SK-N-SH (cell line): ENCODE results near the gene ISCA2. TPM values are rescaled to one million over a fixed set of nuclear protein-coding genes. Genes with fewer than 3 reads are reported as not detected.
"Not testable (repeated sequence)": the region's sequence is repeated elsewhere in the genome, so short reads cannot be mapped to it uniquely, and the experiment has no call there.

ENCODE experiments used
- CTCF ChIA-PET: fragments of 300-600, 350-600 bp; formaldehyde crosslinking; extraction: SDS; loops from one replicate; lab custom pipeline; 2021; lab: Yijun Ruan, JAX
- POLR2A ChIA-PET: fragments of 350-600 bp; sonication (Branson Sonifier 250); formaldehyde crosslinking; extraction: SDS; loops from one replicate; lab custom pipeline; 2020; ENCODE audit warnings: antibody characterized with exemption, inconsistent platforms; lab: Yijun Ruan, JAX
- DNase-seq: peaks from one replicate; pipeline ENCODE4 v3.0.0; 2012
- H2AFZ ChIP-seq: fragments of 200-600 bp; sonication (generic); 2 replicates; pipeline ENCODE4 v1.8.1; 2016; ENCODE audit warnings: antibody characterized with exemption, mild to moderate bottlenecking, low read depth
- H3F3A ChIP-seq: fragments of 200-600 bp; sonication (generic); replicated peaks from 2 replicates; pipeline ENCODE3; 2016; ENCODE audit warnings: antibody characterized with exemption, mild to moderate bottlenecking; ENCODE audit not compliant: insufficient read depth
- H3K27ac ChIP-seq, 2 experiments: fragments of 200-500 bp in 1 of 2; fragments of 200-600 bp in 1 of 2; sonication (Bioruptor generic) in 1 of 2; sonication (generic), shearing (Covaris generic) in 1 of 2; 2 replicates each; pipeline versions ENCODE4 v1.5.1 to v1.6.1; 2014 to 2016; ENCODE audit warnings: low read depth in 2 of 2, inconsistent platforms in 1 of 2, low read length in 1 of 2, mild to moderate bottlenecking in 1 of 2, mixed read lengths in 1 of 2
- H3K27me3 ChIP-seq: fragments of 200-600 bp; sonication (generic), shearing (Covaris generic); 2 replicates; pipeline ENCODE4 v1.6.1; 2016; ENCODE audit warnings: mixed run types; ENCODE audit not compliant: insufficient read depth
- H3K36me3 ChIP-seq, 2 experiments: fragments of 200-500 bp in 1 of 2; fragments of 200-600 bp in 1 of 2; sonication (Bioruptor generic) in 1 of 2; sonication (generic) in 1 of 2; replicated peaks in 1 of 2; 2 replicates each; pipeline versions ENCODE3 to v1.5.1; 2014 to 2016; ENCODE audit warnings: low read length in 1 of 2, mild to moderate bottlenecking in 1 of 2; ENCODE audit not compliant: insufficient read depth in 2 of 2, control insufficient read depth in 1 of 2
- H3K4me1 ChIP-seq, 2 experiments: fragments of 200-500 bp in 1 of 2; fragments of 200-600 bp in 1 of 2; sonication (Bioruptor generic) in 1 of 2; sonication (generic), shearing (Covaris generic) in 1 of 2; 2 replicates each; pipeline versions ENCODE4 v1.5.1 to v1.6.1; 2014 to 2016; ENCODE audit warnings: low read depth in 1 of 2, low read length in 1 of 2, mixed run types in 1 of 2; ENCODE audit not compliant: insufficient read depth in 2 of 2, control insufficient read depth in 1 of 2
- H3K4me2 ChIP-seq: fragments of 200-600 bp; sonication (generic), shearing (Covaris generic); 2 replicates; pipeline ENCODE4 v1.6.1; 2017; ENCODE audit warnings: mixed run types
- H3K4me3 ChIP-seq, 2 experiments: fragments of 200-500 bp in 1 of 2; fragments of 200-600 bp in 1 of 2; sonication (Bioruptor generic) in 1 of 2; sonication (generic), shearing (Covaris generic) in 1 of 2; 2 replicates each; pipeline versions ENCODE4 v1.5.1 to v1.8.1; 2014 to 2016; ENCODE audit warnings: low read depth in 2 of 2, inconsistent platforms in 1 of 2, low read length in 1 of 2, mild to moderate bottlenecking in 1 of 2, mixed read lengths in 1 of 2, moderate library complexity in 1 of 2
- H3K79me2 ChIP-seq: fragments of 200-600 bp; sonication (generic); 2 replicates; pipeline ENCODE4 v1.8.1; 2017; ENCODE audit warnings: mild to moderate bottlenecking; ENCODE audit not compliant: insufficient read depth
- H3K9ac ChIP-seq: fragments of 200-600 bp; sonication (generic); 2 replicates; pipeline ENCODE4 v1.6.1; 2017; ENCODE audit warnings: mixed run types
- H3K9me2 ChIP-seq: fragments of 200-600 bp; sonication (generic); 2 replicates; pipeline ENCODE4 v1.6.1; 2017; ENCODE audit warnings: mixed run types
- H3K9me3 ChIP-seq: fragments of 200-600 bp; sonication (generic); 2 replicates; pipeline ENCODE4 v1.6.1; 2017; ENCODE audit warnings: mixed run types, mild to moderate bottlenecking, moderate library complexity
- H4K20me1 ChIP-seq: fragments of 200-600 bp; sonication (generic); 2 replicates; pipeline ENCODE4 v1.6.1; 2017; ENCODE audit warnings: mild to moderate bottlenecking, mixed run types; ENCODE audit not compliant: insufficient read depth
- CHD2 ChIP-seq: fragments of 150-350 bp; IDR thresholded peaks from 2 replicates; pipeline ENCODE4 v1.6.1; 2018; ENCODE audit warnings: low read length; ENCODE audit not compliant: partially characterized antibody
- EP300 ChIP-seq, 2 experiments: IDR thresholded peaks; 2 replicates each; pipeline versions ENCODE4 v1.4.0 to v1.6.1; 2012; ENCODE audit warnings: borderline replicate concordance in 1 of 2, low read depth in 1 of 2, low read length in 1 of 2
- EZH2phosphoT487 ChIP-seq: fragments of 200-600 bp; sonication (generic); IDR thresholded peaks from 2 replicates; pipeline ENCODE4 v1.6.1; 2017; ENCODE audit warnings: low read depth, mixed run types, mild to moderate bottlenecking, antibody characterized with exemption, moderate library complexity, borderline replicate concordance
- GABPA ChIP-seq: IDR thresholded peaks from 2 replicates; pipeline ENCODE4 v1.4.0; 2012; ENCODE audit warnings: low read depth, mild to moderate bottlenecking
- MEF2A ChIP-seq: IDR thresholded peaks from 2 replicates; pipeline ENCODE4 v1.4.0; 2012; ENCODE audit warnings: low read depth, borderline replicate concordance
- NFIC ChIP-seq: IDR thresholded peaks from 2 replicates; pipeline ENCODE4 v1.4.0; 2012; ENCODE audit warnings: borderline replicate concordance
- PBX3 ChIP-seq: IDR thresholded peaks from 2 replicates; pipeline ENCODE4; 2012
- RAD21 ChIP-seq: IDR thresholded peaks from 2 replicates; pipeline ENCODE4 v1.6.1; 2012; ENCODE audit warnings: mild to moderate bottlenecking, low read length
- TEAD4 ChIP-seq: IDR thresholded peaks from 2 replicates; pipeline ENCODE4 v1.4.0; 2012; ENCODE audit warnings: mild to moderate bottlenecking, borderline replicate concordance; ENCODE audit not compliant: insufficient read depth
- YY1 ChIP-seq: IDR thresholded peaks from 2 replicates; pipeline ENCODE4 v1.4.0; 2012; ENCODE audit warnings: low read depth, mild to moderate bottlenecking
- WGBS: methylation state at CpG from one replicate; pipeline ENCODE4 v1.1.6; 2017; ENCODE audit warnings: low lambda C conversion rate; 5-methylcytosine and 5-hydroxymethylcytosine counted together
- polyA plus RNA-seq, 3 experiments: library from polyadenylated mRNA; depleted of rRNA; stranded (reverse); fragments of >200 nt; gene quantifications; 2 replicates each; pipeline ENCODE4 v1.2.3, GENCODE V29; 2012
- TF ChIP-seq, protein P1 (sequence below): fragments of 150-350 bp; IDR thresholded peaks from 2 replicates; pipeline ENCODE4 v1.6.1; 2017; ENCODE audit warnings: antibody characterized with exemption, low read length, low read depth, borderline replicate concordance
- TF ChIP-seq, protein P2 (sequence below): fragments of 150-350 bp; IDR thresholded peaks from 2 replicates; pipeline ENCODE4 v1.6.1; 2016; ENCODE audit warnings: mild to moderate bottlenecking, low read depth, low read length

The ISCA2 gene
- polyA plus RNA-seq, 1 of the 3 experiments (the other 2 are of a cell fraction), result 51.9 TPM

- ChIA-PET POLR2A (no interaction called here), CTCF (interaction anchor here (1.4 kb wide), 1 partner anchor 14 kb away, joined by 3 read pairs; no protein-coding TSS in a partner anchor)
- no peak for DNase-seq
- 50% methylated on average over 3 of the region's 3 CpGs for WGBS
- H2AFZ ChIP-seq, result no peak overlapping the region
- peaks cover 22% of the 10 kb centered on the region for H3K27me3 ChIP-seq
- H3K9me3 ChIP-seq, result no peaks in the 10 kb centered on the region
- no peak overlapping the region for H3K27ac ChIP-seq
- H3K4me1 ChIP-seq, result no peaks in the 10 kb centered on the region
- H3K4me2 ChIP-seq, result no peak overlapping the region
- H3K36me3 ChIP-seq, result no peaks in the 10 kb centered on the region
- TF ChIP-seq GABPA (no peak), MEF2A (no peak), TEAD4 (no peak), CHD2 (no peak), NFIC (no peak), EZH2phosphoT487 (no peak), YY1 (no peak), RAD21 (no peak), PBX3 (no peak), EP300 (IDR thresholded peaks at IDR 0.05; ENCODE audit: borderline replicate concordance in 1 of 2, low read depth in 1 of 2, low read length in 1 of 2) (no peak)
- TF ChIP-seq, protein P1, sequence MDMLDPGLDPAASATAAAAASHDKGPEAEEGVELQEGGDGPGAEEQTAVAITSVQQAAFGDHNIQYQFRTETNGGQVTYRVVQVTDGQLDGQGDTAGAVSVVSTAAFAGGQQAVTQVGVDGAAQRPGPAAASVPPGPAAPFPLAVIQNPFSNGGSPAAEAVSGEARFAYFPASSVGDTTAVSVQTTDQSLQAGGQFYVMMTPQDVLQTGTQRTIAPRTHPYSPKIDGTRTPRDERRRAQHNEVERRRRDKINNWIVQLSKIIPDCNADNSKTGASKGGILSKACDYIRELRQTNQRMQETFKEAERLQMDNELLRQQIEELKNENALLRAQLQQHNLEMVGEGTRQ, result no peak
- TF ChIP-seq, protein P2, sequence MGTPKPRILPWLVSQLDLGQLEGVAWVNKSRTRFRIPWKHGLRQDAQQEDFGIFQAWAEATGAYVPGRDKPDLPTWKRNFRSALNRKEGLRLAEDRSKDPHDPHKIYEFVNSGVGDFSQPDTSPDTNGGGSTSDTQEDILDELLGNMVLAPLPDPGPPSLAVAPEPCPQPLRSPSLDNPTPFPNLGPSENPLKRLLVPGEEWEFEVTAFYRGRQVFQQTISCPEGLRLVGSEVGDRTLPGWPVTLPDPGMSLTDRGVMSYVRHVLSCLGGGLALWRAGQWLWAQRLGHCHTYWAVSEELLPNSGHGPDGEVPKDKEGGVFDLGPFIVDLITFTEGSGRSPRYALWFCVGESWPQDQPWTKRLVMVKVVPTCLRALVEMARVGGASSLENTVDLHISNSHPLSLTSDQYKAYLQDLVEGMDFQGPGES, result no peak
- H3K4me3 ChIP-seq, result no peak overlapping the region
- no peaks in the 10 kb centered on the region for H4K20me1 ChIP-seq
- no peak overlapping the region for H3K9ac ChIP-seq
- H3K79me2 ChIP-seq, result no peaks in the 10 kb centered on the region
- H3K9me2 ChIP-seq, result no peaks in the 10 kb centered on the region
- no peaks in the 10 kb centered on the region for H3F3A ChIP-seq
These were observed 48.7 kb upstream of the ISCA2 start for GRCh38 chr14:74444866-74445265.

- H3K4me2 ChIP-seq, POLR2A ChIA-PET, H3K36me3 ChIP-seq, H4K20me1 ChIP-seq, H3K4me3 ChIP-seq, H3K79me2 ChIP-seq, H3K4me1 ChIP-seq, H3K27ac ChIP-seq, H3F3A ChIP-seq, H3K9ac ChIP-seq, CTCF ChIA-PET, DNase-seq, H3K9me2 ChIP-seq, H3K9me3 ChIP-seq, H2AFZ ChIP-seq, H3K27me3 ChIP-seq: not testable (repeated sequence)
- 42% methylated on average over 5 of the region's 5 CpGs for WGBS
These were observed 39.2 kb upstream of the ISCA2 start for GRCh38 chr14:74454397-74454796.
